AG09319 (cell line): Measurements from ENCODE around the gene SLC1A1.

Experiments
- DNase-seq: peaks from one replicate; pipeline ENCODE4 v3.0.0-alpha.2; 2010; ENCODE audit warnings: low read depth; ENCODE audit errors: extremely low read depth
- CTCF ChIP-seq: IDR thresholded peaks from 2 replicates; pipeline ENCODE4 v1.5.1; 2011; ENCODE audit warnings: low read depth, mild to moderate bottlenecking, inconsistent platforms, low read length, moderate library complexity

The SLC1A1 gene

GRCh38 chr9:4503103-4503502 lies 12.8 kb downstream of the SLC1A1 start:
- no peak for TF ChIP-seq CTCF
- DNase-seq: no peak

GRCh38 chr9:4504250-4504649 lies 14.0 kb downstream of the SLC1A1 start:
- no peak for DNase-seq

GRCh38 chr9:4506490-4506889 lies 16.2 kb downstream of the SLC1A1 start:
- no peak for DNase-seq
- TF ChIP-seq CTCF: no peak

More at GRCh38 chr9:4504250-4504649, 14.0 kb downstream of the SLC1A1 start:
- TF ChIP-seq CTCF: no peak

- TF ChIP-seq CTCF: no peak
- DNase-seq: no peak
These were observed 17.2 kb downstream of the SLC1A1 start for GRCh38 chr9:4507306-4508130.

- no peak for TF ChIP-seq CTCF
- DNase-seq: no peak
These were observed 18.1 kb downstream of the SLC1A1 start for GRCh38 chr9:4508246-4508906.

GRCh38 chr9:4508907-4509589 lies 18.8 kb downstream of the SLC1A1 start:
- no peak for TF ChIP-seq CTCF
- no peak for DNase-seq

- no peak for TF ChIP-seq CTCF
- no peak for DNase-seq
These were observed 19.3 kb downstream of the SLC1A1 start for GRCh38 chr9:4509590-4509984.
